ENCODE measurements around the gene UGT1A8.

UGT1A8 gene

GRCh38 chr2:233768076-233768475, 150.6 kb downstream of the UGT1A8 start:
- DNase-seq = no peak
- TF ChIP-seq POLR2A (IDR thresholded peaks at IDR 0.05; ENCODE audit: low read length) (no peak), GATA1 (IDR thresholded peaks at IDR 0.05; ENCODE audit: low read depth, low read length) (no peak)

DNA sequence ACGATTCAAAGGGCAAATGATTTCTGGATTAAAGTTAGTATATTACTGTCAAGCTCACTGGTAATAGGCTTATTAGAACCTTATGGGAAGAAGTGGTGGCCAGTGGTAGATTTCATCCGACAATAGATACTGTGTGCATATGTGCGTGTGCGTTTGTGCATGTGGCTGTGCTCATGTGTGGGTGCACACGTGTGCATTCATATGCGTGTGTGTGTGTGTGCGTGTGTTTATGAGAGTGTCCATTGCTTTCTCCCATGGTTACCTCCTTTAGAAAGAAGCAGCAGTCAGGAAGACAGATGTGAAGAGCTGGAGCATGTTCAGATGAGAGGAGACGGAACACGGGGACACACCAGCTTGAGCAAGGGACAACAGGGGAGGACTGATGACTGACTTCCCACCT, 151.8 kb downstream of the UGT1A8 start:
- TF ChIP-seq POLR2A (IDR thresholded peaks at IDR 0.05; ENCODE audit: low read length) (no peak), GATA1 (IDR thresholded peaks at IDR 0.05; ENCODE audit: low read depth, low read length) (no peak)

DNA sequence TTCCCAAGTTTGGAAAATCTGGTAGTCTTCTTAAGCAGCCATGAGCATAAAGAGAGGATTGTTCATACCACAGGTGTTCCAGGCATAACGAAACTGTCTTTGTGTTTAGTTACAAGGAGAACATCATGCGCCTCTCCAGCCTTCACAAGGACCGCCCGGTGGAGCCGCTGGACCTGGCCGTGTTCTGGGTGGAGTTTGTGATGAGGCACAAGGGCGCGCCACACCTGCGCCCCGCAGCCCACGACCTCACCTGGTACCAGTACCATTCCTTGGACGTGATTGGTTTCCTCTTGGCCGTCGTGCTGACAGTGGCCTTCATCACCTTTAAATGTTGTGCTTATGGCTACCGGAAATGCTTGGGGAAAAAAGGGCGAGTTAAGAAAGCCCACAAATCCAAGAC, 154.7 kb downstream of the UGT1A8 start:
- DNase-seq = no peak
- TF ChIP-seq POLR2A (IDR thresholded peaks at IDR 0.05; ENCODE audit: low read length) (no peak), GATA1 (IDR thresholded peaks at IDR 0.05; ENCODE audit: low read depth, low read length) (no peak)

More for the DNA sequence above, 151.8 kb downstream of the UGT1A8 start:
- DNase-seq = no peak

DNA sequence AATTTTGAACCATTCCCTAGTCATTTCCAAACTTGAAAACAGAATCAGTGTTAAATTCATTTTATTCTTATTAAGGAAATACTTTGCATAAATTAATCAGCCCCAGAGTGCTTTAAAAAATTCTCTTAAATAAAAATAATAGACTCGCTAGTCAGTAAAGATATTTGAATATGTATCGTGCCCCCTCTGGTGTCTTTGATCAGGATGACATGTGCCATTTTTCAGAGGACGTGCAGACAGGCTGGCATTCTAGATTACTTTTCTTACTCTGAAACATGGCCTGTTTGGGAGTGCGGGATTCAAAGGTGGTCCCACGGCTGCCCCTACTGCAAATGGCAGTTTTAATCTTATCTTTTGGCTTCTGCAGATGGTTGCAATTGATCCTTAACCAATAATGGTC, 155.2 kb downstream of the UGT1A8 start:
- TF ChIP-seq POLR2A (IDR thresholded peaks at IDR 0.05; ENCODE audit: low read length) (no peak), GATA1 (IDR thresholded peaks at IDR 0.05; ENCODE audit: low read depth, low read length) (no peak)
- DNase-seq = no peak

GRCh38 chr2:233773854-233774253, 156.4 kb downstream of the UGT1A8 start:
- no peak for TF ChIP-seq POLR2A (IDR thresholded peaks at IDR 0.05; ENCODE audit: low read length)
- TF ChIP-seq GATA1 (IDR thresholded peaks at IDR 0.05; ENCODE audit: low read depth, low read length) = no peak
- no peak for DNase-seq

- DNase-seq = no peak
- TF ChIP-seq POLR2A (IDR thresholded peaks at IDR 0.05; ENCODE audit: low read length) (no peak), GATA1 (IDR thresholded peaks at IDR 0.05; ENCODE audit: low read depth, low read length) (no peak)
These were observed 158.0 kb downstream of the UGT1A8 start for GRCh38 chr2:233775414-233775813.

- TF ChIP-seq POLR2A (IDR thresholded peaks at IDR 0.05; ENCODE audit: low read length) (no peak), GATA1 (IDR thresholded peaks at IDR 0.05; ENCODE audit: low read depth, low read length) (no peak)
These were observed 160.6 kb downstream of the UGT1A8 start, which contains the start of gene MROH2A for GRCh38 chr2:233778030-233778429. TSS of gene MROH2A (plus strand) at chr2:233778330. CDS start at chr2:233779359, 1,029 bp downstream.

DNA sequence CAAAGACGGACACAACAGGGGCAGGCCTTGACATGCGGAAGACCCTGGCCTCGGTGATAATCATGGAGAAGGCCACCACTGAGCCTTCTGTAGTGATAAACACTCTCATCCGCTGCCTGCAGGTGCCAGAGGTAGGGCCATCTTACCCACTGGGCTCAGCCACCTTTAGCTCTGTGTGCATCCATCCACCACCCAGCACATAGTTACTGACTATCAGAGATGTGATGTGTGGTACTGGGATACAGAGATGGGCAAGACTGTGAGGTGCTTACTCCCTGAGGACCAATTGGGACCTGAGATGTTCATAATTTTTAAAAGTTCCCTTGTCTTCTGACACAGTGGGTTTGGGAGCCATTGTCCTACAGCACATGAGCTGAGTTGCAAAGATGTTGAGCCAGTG, 162.3 kb downstream of the UGT1A8 start:
- TF ChIP-seq POLR2A (IDR thresholded peaks at IDR 0.05; ENCODE audit: low read length) (no peak), GATA1 (IDR thresholded peaks at IDR 0.05; ENCODE audit: low read depth, low read length) (no peak)
- DNase-seq = no peak

More at GRCh38 chr2:233778030-233778429, 160.6 kb downstream of the UGT1A8 start, which contains the start of gene MROH2A:
- no peak for DNase-seq

- no peak for TF ChIP-seq POLR2A (IDR thresholded peaks at IDR 0.05; ENCODE audit: low read length)
- no peak for TF ChIP-seq GATA1 (IDR thresholded peaks at IDR 0.05; ENCODE audit: low read depth, low read length)
These were observed 163.3 kb downstream of the UGT1A8 start for GRCh38 chr2:233780771-233781170.

DNA sequence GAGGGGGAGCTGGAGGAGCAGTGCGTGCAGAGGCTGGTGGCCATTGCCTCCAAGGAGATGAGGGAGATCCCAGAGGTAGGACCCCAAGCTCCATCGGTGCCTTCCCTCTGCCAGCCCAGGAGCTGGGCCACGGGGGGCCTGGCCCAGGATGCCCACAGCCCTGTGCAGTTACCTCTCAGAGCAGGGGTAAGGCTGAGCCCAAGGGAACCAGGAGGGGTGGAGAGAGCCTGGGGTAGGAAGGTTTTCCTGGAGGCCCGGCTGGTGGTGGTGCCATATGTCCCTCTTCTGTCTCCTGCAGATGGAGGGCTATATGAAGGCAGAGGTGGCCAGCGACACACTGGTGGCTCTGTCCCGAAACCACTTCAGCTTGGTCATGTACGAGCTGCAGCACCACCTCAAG, 172.1 kb downstream of the UGT1A8 start:
- no peak for TF ChIP-seq POLR2A (IDR thresholded peaks at IDR 0.05; ENCODE audit: low read length)
- no peak for DNase-seq

More at GRCh38 chr2:233780771-233781170, 163.3 kb downstream of the UGT1A8 start:
- no peak for DNase-seq

DNA sequence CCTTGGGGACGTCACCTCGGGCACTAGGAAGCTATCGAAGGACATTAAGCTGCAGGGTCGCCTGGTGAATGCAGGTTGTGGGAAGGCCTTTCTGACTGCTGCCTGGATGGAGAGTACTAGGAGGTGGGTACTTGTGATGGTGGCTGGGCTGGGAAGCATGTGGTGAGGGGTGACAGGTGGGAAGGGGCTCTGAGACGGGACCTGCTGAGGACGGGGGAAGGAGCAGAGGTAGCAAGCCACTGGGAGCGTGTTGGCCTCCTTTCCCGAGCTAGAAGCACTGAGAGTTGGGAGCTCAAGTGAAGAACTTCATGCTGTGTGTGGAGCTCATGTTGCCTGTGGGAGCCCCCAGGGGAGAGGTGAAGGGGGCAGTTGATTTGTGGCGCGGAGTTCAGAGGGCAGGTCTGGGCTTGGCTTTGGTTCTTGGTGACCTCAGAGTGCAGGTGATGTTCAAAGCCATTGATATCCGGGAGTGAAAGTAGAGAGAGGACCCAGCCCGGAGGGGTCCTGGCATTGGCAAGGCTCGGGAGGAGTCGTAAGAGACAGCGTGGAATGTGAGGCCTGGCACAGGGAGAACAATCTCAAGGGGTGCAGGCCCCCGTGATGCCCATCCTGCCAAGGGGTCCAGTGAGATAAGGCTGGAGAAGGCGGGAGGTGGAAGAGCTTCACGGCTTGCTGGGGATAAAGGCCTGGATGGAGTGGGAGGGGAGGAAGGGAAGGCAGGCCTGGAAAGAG, 173.9 kb downstream of the UGT1A8 start:
- no peak for DNase-seq
- TF ChIP-seq POLR2A (IDR thresholded peaks at IDR 0.05; ENCODE audit: low read length) = no peak
- no peak for TF ChIP-seq GATA1 (IDR thresholded peaks at IDR 0.05; ENCODE audit: low read depth, low read length)

DNA sequence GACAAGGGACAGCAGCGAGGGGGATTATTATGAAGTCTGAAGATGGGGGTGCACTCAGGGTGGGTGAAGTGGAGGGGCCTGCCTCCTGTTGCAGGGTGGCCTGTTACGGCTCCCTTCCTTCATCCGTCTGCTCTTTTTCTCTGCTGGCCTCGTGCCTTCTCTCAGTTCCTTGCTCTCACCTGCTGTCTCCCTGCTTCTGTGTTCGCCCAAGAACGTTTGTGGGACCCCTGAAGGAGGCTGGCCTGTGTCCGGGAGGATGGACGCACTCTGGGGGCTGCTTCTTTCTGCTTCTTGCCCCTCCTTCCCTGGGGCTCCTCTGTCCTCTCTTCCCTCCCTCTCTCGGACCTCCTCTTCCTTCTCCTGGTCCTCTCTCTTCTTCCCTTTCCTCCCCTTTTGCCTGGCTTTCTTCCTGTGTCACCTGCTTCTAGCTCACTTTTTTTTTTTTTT, 174.5 kb downstream of the UGT1A8 start:
- TF ChIP-seq GATA1 (IDR thresholded peaks at IDR 0.05; ENCODE audit: low read depth, low read length) = no peak
- no peak for TF ChIP-seq POLR2A (IDR thresholded peaks at IDR 0.05; ENCODE audit: low read length)
- no peak for DNase-seq

DNA sequence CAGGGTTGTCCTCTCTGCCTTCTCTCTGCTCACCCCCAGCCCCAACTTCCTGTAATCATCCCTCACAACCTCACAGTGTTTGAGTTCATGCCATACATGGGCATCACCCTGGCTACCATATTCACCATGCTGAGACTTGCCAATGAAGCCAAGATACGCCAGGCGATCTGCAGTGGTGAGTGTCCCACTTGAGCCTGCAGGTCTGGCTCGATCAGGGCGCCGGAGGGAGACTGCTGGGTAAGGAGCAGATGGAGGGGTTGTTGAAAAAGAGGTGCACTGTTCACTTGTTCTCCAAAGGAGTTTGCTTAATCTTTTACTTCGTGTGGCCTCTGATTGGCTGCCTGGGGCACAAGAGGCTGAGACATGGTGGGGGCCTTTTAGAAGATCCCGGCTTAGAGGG, 175.3 kb downstream of the UGT1A8 start:
- no peak for DNase-seq
- TF ChIP-seq POLR2A (IDR thresholded peaks at IDR 0.05; ENCODE audit: low read length) (no peak), GATA1 (IDR thresholded peaks at IDR 0.05; ENCODE audit: low read depth, low read length) (no peak)

DNA sequence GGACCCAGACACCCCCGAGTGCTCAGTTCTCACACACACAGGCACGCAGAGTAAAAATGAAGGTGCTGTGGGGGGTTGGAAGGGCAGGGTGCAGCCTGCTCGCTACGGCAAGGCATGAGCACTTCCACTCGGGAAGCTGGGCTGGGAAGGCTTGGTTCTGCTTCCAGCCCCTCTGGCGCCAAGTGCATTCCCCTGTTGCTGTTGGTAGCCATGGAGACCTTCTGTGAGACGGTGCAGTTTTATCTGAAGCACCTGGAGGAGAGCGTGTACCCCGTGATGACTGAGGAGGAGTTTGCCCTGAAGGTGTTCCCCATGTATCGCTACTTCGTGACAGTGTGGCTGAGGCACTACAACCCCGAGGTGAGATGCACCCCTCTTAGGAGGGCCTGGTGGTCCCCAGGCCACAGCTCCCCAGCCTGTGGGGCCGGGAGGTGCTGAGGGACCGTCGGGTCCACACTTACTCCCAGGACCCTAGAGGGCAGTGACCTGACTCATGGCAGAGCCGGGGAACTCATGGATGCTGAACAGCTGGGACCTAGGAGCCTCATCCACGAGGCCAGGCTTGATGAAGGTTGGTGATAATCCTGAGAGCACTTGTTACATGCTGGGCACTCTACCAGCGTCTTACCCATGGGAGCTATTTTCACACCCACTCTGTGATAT, 176.2 kb downstream of the UGT1A8 start:
- no peak for DNase-seq
- TF ChIP-seq GATA1 (IDR thresholded peaks at IDR 0.05; ENCODE audit: low read depth, low read length) (no peak), POLR2A (IDR thresholded peaks at IDR 0.05; ENCODE audit: low read length) (no peak)

Data from erythroblast (primary cell).